ENCODE measurements around the gene KLHL13.

The KLHL13 gene

GRCh38 chrX:118117741-118118140 lies 1.1 kb upstream of the KLHL13 start:
- H3K4me1 ChIP-seq (ENCODE audit: insufficient read depth, low read length) = no peaks in the 10 kb centered on the region

GRCh38 chrX:118115953-118116712 lies 477 bp downstream of the KLHL13 start:
- H3K4me3 ChIP-seq (ENCODE audit: low read depth in 1 of 2, low read length in 2 of 2) = no peak overlapping the region
- ATAC-seq (ENCODE audit: insufficient read depth, low read depth) (no peak), DNase-seq (no peak)
- H4K20me1 ChIP-seq (ENCODE audit: insufficient read depth, low read length) = no peaks in the 10 kb centered on the region
- no peaks in the 10 kb centered on the region for H3K36me3 ChIP-seq (ENCODE audit: insufficient read depth, low read length)
- TF ChIP-seq EZH2 (IDR thresholded peaks at IDR 0.05; ENCODE audit: borderline replicate concordance, low read depth, low read length, severe bottlenecking) (no peak), CTCF (IDR thresholded peaks at IDR 0.05; ENCODE audit: borderline replicate concordance, extremely low read depth, low read length, poor library complexity, severe bottlenecking) (no peak)
- no peaks in the 10 kb centered on the region for H3K4me1 ChIP-seq (ENCODE audit: insufficient read depth, low read length)
- H3K9me3 ChIP-seq (ENCODE audit: insufficient read depth, low read length, severe bottlenecking) = no peaks in the 10 kb centered on the region
- H3K79me2 ChIP-seq (ENCODE audit: insufficient read depth, low read length) = no peaks in the 10 kb centered on the region
- H3K9ac ChIP-seq (ENCODE audit: low read depth, low read length) = no peak overlapping the region
- H3K27me3 ChIP-seq (ENCODE audit: insufficient read depth, low read length, poor library complexity) = no peaks in the 10 kb centered on the region
- no peak overlapping the region for H3K27ac ChIP-seq (ENCODE audit: low read length)
- no peak overlapping the region for H3K4me2 ChIP-seq (ENCODE audit: insufficient read depth, low read length)
- H2AFZ ChIP-seq (ENCODE audit: low read depth, low read length) = no peak overlapping the region

More at GRCh38 chrX:118117741-118118140, 1.1 kb upstream of the KLHL13 start:
- no peak overlapping the region for H3K4me3 ChIP-seq (ENCODE audit: low read depth in 1 of 2, low read length in 2 of 2)
- H3K27me3 ChIP-seq (ENCODE audit: insufficient read depth, low read length, poor library complexity) = no peaks in the 10 kb centered on the region
- no peak overlapping the region for H3K27ac ChIP-seq (ENCODE audit: low read length)
- H2AFZ ChIP-seq (ENCODE audit: low read depth, low read length) = no peak overlapping the region
- no peak overlapping the region for H3K9ac ChIP-seq (ENCODE audit: low read depth, low read length)
- no peaks in the 10 kb centered on the region for H3K9me3 ChIP-seq (ENCODE audit: insufficient read depth, low read length, severe bottlenecking)
- DNase-seq (no peak), ATAC-seq (ENCODE audit: insufficient read depth, low read depth) (no peak)
- TF ChIP-seq CTCF (IDR thresholded peaks at IDR 0.05; ENCODE audit: borderline replicate concordance, extremely low read depth, low read length, poor library complexity, severe bottlenecking) (no peak), EZH2 (IDR thresholded peaks at IDR 0.05; ENCODE audit: borderline replicate concordance, low read depth, low read length, severe bottlenecking) (no peak)
- H3K79me2 ChIP-seq (ENCODE audit: insufficient read depth, low read length) = no peaks in the 10 kb centered on the region
- no peaks in the 10 kb centered on the region for H4K20me1 ChIP-seq (ENCODE audit: insufficient read depth, low read length)
- no peaks in the 10 kb centered on the region for H3K36me3 ChIP-seq (ENCODE audit: insufficient read depth, low read length)
- H3K4me2 ChIP-seq (ENCODE audit: insufficient read depth, low read length) = no peak overlapping the region

- Histone ChIP-seq H3K27ac (ENCODE audit: low read length) (no peak overlapping the region), H3K36me3 (ENCODE audit: insufficient read depth, low read length) (no peaks in the 10 kb centered on the region), H3K4me3 (ENCODE audit: low read depth in 1 of 2, low read length in 2 of 2) (no peak overlapping the region), H4K20me1 (ENCODE audit: insufficient read depth, low read length) (no peaks in the 10 kb centered on the region), H3K27me3 (ENCODE audit: insufficient read depth, low read length, poor library complexity) (no peaks in the 10 kb centered on the region), H2AFZ (ENCODE audit: low read depth, low read length) (no peak overlapping the region), H3K9ac (ENCODE audit: low read depth, low read length) (no peak overlapping the region), H3K9me3 (ENCODE audit: insufficient read depth, low read length, severe bottlenecking) (no peaks in the 10 kb centered on the region), H3K79me2 (ENCODE audit: insufficient read depth, low read length) (no peaks in the 10 kb centered on the region), H3K4me2 (ENCODE audit: insufficient read depth, low read length) (no peak overlapping the region), H3K4me1 (ENCODE audit: insufficient read depth, low read length) (no peaks in the 10 kb centered on the region)
- no peak for ATAC-seq (ENCODE audit: insufficient read depth, low read depth)
- TF ChIP-seq EZH2 (IDR thresholded peaks at IDR 0.05; ENCODE audit: borderline replicate concordance, low read depth, low read length, severe bottlenecking) (no peak), CTCF (IDR thresholded peaks at IDR 0.05; ENCODE audit: borderline replicate concordance, extremely low read depth, low read length, poor library complexity, severe bottlenecking) (no peak)
- DNase-seq = no peak
These were observed 1.6 kb downstream of the KLHL13 start for GRCh38 chrX:118114971-118115370.

All from DND-41 (cell line).